ENCODE data around the gene FITM1.

DNA sequence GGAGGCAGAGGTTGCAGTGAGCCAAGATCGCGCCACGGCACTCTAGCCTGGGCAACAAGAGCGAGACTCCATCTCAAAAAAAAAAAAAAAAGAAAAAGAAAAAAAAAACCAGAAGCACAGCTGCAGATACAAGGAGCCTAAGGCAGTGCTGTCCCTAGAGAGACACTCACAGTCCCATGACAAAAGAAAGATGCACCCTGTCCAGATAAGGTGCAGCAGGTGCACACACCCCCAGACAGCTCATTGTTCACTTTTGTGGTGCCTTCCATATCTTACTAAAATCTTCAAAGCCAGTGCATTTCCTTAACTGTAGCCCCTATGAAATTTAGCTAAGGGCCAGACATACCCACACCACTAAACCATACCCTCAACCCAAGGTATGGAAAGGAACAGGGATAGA is 8.0 kb upstream of the FITM1 start:
- TF ChIP-seq CTCF (IDR thresholded peaks at IDR 0.05; ENCODE audit: low read depth, low read length, poor library complexity, severe bottlenecking): no peak
- no peak for TF ChIP-seq EZH2phosphoT487 (IDR thresholded peaks at IDR 0.05; ENCODE audit: borderline replicate concordance, low read length)

All from DOHH2 (cell line).